ENCODE data around the gene MAEA. TPM values are rescaled to one million over a fixed set of nuclear protein-coding genes. Genes with fewer than 3 reads are reported as not detected.

The MAEA gene
- total RNA-seq, 2 donors from 2014 or later: 48.8 to 72.7 TPM

GRCh38 chr4:1253831-1254230 lies 35.9 kb upstream of the MAEA start:
- DNase-seq: no peak
- Histone ChIP-seq H3K36me3 (ENCODE audit: control insufficient read depth, insufficient read depth, low read length) (peaks cover 24% of the 10 kb centered on the region), H3K9me3 (ENCODE audit: control insufficient read depth, low read length) (peaks cover 59% of the 10 kb centered on the region), H3K9ac (ENCODE audit: extremely low read depth, low read length, poor library complexity, severe bottlenecking) (no peak overlapping the region), H3K27me3 (ENCODE audit: control insufficient read depth, insufficient read depth, low read length, poor library complexity, severe bottlenecking) (no peaks in the 10 kb centered on the region), H3K4me3 (ENCODE audit: low read length) (no peak overlapping the region), H3K27ac (ENCODE audit: low read depth, low read length) (no peak overlapping the region), H3K4me1 (ENCODE audit: control insufficient read depth, insufficient read depth, low read length) (no peaks in the 10 kb centered on the region)
- H3K4me1 Mint-ChIP-seq: no peaks in the 10 kb centered on the region
- H3K36me3 Mint-ChIP-seq (ENCODE audit: low read depth): peaks cover 37% of the 10 kb centered on the region
- 78 to 80% methylated on average over 4 to 5 of the region's 5 CpGs for WGBS, 2 experiments (ENCODE audit: insufficient coverage in 1 of 2, insufficient read length in 1 of 2)
- peaks cover 23% of the 10 kb centered on the region for H3K27me3 Mint-ChIP-seq (ENCODE audit: insufficient read depth)
- no peak for TF ChIP-seq CTCF (conservative IDR thresholded peaks at IDR 0.05)
- H3K9me3 Mint-ChIP-seq: peaks cover 83% of the 10 kb centered on the region
- no peak overlapping the region for H3K27ac Mint-ChIP-seq
- no peak overlapping the region for H3K4me3 Mint-ChIP-seq

DNA sequence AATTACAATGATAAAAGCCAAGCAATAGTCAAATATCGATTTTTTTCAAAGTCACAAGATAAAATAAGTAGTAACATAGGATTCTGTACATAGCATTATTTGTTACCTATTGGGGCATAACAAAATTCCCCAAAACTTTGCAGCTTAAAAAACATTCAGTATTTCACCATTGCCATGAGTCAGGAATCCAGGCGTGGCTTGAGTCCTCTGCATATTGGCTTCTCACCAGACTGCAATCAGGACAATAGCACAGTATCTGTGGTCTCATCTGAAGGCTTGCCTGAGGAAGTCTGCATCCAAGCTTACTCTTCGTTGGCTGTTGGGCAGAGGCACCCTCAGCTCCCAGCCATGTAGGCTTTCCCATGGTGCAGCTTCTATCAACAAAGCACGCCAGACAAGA lies 34.5 kb upstream of the MAEA start:
- no peak for TF ChIP-seq CTCF (conservative IDR thresholded peaks at IDR 0.05)
- peaks cover 79% of the 10 kb centered on the region for H3K9me3 Mint-ChIP-seq
- H3K4me3 Mint-ChIP-seq: no peak overlapping the region
- H3K4me1 Mint-ChIP-seq: no peaks in the 10 kb centered on the region
- H3K36me3 Mint-ChIP-seq (ENCODE audit: low read depth): peaks cover 33% of the 10 kb centered on the region
- H3K9ac ChIP-seq (ENCODE audit: extremely low read depth, low read length, poor library complexity, severe bottlenecking): no peak overlapping the region
- peaks cover 58% of the 10 kb centered on the region for H3K9me3 ChIP-seq (ENCODE audit: control insufficient read depth, low read length)
- DNase-seq: no peak
- H3K4me3 ChIP-seq (ENCODE audit: low read length): no peak overlapping the region
- peaks cover 25% of the 10 kb centered on the region for H3K27me3 Mint-ChIP-seq (ENCODE audit: insufficient read depth)
- peaks cover 24% of the 10 kb centered on the region for H3K36me3 ChIP-seq (ENCODE audit: control insufficient read depth, insufficient read depth, low read length)
- H3K27ac ChIP-seq (ENCODE audit: low read depth, low read length): no peak overlapping the region
- WGBS, 2 experiments (ENCODE audit: insufficient coverage in 1 of 2, insufficient read length in 1 of 2): 91 to 100% methylated on average over 2 to 4 of the region's 4 CpGs
- H3K4me1 ChIP-seq (ENCODE audit: control insufficient read depth, insufficient read depth, low read length): no peaks in the 10 kb centered on the region
- no peak overlapping the region for H3K27ac Mint-ChIP-seq
- H3K27me3 ChIP-seq (ENCODE audit: control insufficient read depth, insufficient read depth, low read length, poor library complexity, severe bottlenecking): no peaks in the 10 kb centered on the region

GRCh38 chr4:1255699-1256098 lies 34.0 kb upstream of the MAEA start:
- DNase-seq: no peak
- Histone ChIP-seq H3K36me3 (ENCODE audit: control insufficient read depth, insufficient read depth, low read length) (peaks cover 20% of the 10 kb centered on the region), H3K9ac (ENCODE audit: extremely low read depth, low read length, poor library complexity, severe bottlenecking) (no peak overlapping the region), H3K4me1 (ENCODE audit: control insufficient read depth, insufficient read depth, low read length) (no peaks in the 10 kb centered on the region), H3K27ac (ENCODE audit: low read depth, low read length) (no peak overlapping the region), H3K4me3 (ENCODE audit: low read length) (no peak overlapping the region), H3K27me3 (ENCODE audit: control insufficient read depth, insufficient read depth, low read length, poor library complexity, severe bottlenecking) (no peaks in the 10 kb centered on the region), H3K9me3 (ENCODE audit: control insufficient read depth, low read length) (peaks cover 52% of the 10 kb centered on the region)
- peaks cover 28% of the 10 kb centered on the region for H3K36me3 Mint-ChIP-seq (ENCODE audit: low read depth)
- H3K9me3 Mint-ChIP-seq: peaks cover 73% of the 10 kb centered on the region
- no peak for TF ChIP-seq CTCF (conservative IDR thresholded peaks at IDR 0.05)
- H3K4me1 Mint-ChIP-seq: no peaks in the 10 kb centered on the region
- 82% methylated on average over 2 of the region's 2 CpGs; no CpG with 5 or more reads in 1 of the 2 experiments for WGBS, 2 experiments (ENCODE audit: insufficient coverage in 1 of 2, insufficient read length in 1 of 2)
- H3K4me3 Mint-ChIP-seq: no peak overlapping the region
- H3K27ac Mint-ChIP-seq: no peak overlapping the region
- H3K27me3 Mint-ChIP-seq (ENCODE audit: insufficient read depth): peaks cover 28% of the 10 kb centered on the region

Data from endodermal cell (in vitro differentiated cells).